NCI-H345 treated with DMSO at 0.1 percent for 48 hours (cell line): ENCODE data around the gene IQSEC3.

Experiments
- DNase-seq: peaks from one replicate; lab custom pipeline; 2025; ENCODE audit not compliant: unreplicated experiment; lab: John Stamatoyannopoulos, UW

IQSEC3 gene

DNA sequence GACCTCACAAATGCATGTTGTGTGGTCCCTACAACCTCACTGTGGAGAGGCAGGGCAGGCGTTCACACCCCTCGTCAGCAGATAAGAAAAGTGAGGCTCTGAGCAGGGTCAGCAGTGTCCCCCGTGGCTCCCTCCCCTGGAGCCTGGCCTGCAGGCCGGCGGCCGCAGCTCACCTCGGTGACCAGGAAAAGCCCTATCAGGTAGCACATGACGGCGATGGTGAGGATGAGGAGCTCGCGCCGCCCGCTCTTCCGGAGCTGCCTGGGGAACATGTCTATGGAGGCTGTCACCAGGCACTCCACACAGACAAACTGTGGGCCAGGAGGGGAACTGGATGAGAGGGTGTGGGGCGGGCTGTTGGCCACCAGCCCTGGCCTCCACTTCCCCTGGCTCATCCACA lies 129.4 kb downstream of the IQSEC3 start:
- no peak for DNase-seq

DNA sequence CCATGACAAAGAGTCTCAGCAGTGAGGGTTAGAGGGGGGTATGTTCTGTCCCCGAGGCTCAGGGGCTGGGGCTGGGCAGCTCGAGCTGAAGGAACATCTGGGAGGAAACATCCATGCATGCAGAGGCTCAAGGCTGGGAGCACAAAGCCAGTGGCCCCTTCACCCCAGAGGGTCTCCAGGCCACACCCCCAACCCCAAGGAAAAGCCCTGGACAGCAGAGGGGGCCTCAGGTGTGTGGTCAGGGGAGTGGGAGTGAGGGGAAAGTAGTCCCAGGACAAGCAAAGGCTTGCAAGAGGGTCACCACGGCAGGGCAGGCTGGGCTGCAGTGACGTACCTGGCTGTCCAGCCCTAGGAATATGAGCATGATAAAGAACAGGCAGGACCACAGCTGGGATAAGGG lies 129.9 kb downstream of the IQSEC3 start:
- DNase-seq = no peak

DNA sequence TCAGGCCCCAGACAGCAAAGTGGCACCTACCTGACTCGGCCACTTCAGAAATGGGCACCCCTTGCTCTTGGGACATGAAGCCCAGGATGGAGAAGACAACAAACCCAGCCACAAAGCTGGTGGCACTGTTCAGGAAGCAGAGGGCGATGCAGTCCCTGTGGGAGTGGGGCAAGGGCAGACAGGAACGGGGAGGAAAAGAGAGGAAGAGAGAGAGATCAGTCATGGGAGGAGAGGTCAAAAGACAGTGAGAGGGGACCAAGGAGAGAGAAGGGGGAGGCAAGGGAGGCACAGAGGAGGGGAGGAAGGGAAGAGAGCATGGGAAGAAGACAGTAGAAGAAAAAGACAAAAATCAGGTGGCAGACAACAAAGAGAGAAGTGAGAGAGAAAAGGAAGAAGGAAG lies 130.8 kb downstream of the IQSEC3 start:
- no peak for DNase-seq

DNA sequence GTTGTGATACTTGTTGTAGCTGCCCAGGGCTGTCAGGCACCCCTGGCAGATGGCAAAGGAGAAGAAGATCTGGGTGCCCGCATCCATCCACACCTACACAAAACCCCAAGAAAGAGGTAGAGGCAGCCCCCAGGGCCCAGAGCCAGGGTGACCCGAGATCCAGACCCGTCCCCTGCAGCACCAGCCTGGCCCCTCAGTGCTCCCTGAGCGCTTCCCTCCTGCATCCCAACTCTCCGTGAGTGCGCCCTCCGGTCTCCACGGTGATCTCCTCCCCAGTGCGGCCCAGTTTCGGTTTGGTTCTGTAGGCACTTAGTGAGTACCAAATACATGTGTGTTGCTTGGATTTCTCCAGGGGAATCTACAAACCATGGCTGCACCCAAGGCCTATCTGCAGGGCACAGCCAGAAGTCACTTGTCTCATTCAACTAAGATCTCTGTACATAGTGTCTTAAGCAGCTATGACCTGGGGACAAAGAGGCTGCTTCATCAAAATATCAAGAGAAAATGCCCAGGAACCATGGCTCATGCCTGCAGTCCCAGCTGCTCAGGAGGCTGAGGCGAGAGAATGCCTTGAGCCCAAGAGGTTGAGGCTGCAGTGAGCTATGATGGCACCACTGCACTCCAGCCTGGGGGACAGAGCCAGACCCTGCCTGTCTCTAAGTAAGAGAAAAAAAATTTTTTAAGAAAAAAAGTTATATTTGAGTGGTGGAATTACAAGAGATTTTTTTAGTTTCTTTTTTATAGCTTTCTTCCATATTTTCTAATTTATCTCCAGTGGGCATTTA lies 131.5 kb downstream of the IQSEC3 start:
- no peak for DNase-seq

DNA sequence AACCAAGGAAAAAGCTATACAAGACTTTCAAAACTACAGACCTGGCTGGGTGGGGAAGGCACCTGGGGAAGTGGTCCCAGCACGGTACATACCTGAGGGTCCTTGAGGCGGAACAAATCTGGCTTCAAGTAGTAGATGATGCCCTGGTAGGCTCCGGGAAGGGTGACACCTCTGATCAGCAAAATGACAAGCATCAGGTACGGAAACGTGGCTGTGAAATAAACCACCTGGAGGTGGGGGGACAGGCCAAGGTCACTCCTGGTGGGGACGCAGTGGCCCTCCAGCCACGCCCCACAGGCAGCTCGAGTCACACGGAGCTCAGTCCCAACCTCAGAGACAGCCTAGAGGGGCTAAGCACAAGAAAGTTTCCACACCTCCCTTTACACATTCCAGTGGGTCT lies 132.1 kb downstream of the IQSEC3 start:
- DNase-seq = no peak

DNA sequence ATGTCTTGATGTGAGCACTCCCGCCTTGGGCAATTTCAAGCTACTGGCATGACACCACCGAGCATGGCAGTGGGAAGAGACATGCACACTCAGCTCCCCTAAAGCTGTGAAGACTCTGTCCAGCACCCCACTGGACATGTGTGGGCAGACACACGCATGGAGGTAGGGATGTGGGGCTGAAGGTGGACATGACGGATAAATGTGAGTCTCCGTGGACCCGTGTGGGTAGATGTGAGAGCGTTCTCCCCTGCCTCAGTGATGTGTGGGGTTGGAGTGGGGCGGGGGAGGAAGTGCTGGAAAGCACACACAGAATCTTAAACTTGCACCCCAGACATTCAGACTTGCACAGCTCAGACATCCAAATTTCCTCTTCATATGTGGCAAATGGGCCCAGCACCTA lies 134.8 kb downstream of the IQSEC3 start:
- DNase-seq = no peak

DNA sequence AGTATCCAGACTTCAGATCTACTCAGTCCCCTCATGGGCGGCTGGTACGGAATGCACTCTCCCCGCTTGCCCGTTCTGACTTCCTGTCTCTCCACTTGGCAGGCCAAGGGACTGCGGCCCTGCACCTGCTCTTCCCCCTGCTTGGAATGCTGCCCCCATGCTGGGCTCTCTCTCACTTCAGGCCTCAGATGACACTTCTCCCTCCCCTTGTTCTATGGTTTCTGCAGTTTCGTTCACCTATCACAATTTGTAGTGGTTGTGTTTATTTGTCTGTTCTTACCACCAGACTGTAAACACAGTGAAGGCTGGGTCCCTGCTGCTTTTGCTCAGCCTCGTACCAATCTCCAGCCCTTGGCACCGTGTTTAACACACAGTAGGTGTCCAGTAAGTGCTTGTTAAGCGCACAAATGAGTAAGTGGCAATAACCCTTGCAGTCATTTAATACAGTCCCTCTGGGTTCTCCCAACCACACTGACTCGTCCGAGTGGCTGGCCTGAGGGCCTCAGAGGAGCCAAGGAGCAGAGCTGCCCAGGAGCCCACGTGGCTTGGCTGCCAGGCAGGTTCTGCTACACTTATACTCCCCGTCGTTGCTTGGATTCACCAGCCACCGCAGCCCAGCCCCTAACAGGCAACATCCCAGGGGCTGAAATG lies 135.6 kb downstream of the IQSEC3 start:
- peak; percentile 91 for DNase-seq

DNA sequence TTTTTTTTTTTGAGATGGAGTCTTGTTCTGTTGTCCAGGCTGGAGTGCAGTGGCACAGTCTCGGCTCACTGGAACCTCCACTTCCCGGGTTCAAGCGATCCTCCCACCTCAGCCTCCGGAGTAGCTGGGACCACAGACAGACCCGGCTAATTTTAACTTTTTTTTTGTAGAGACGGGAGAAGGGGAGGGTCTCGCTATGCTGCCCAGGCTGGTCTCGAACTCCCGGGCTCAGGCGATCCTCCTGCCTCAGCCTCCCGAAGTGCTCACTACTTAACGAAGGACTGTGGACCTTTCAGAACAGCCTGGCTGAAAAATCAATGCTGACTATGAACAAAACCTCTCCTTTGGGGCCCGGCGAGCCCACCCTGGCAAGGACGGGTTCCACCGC lies 136.5 kb downstream of the IQSEC3 start:
- no peak for DNase-seq

DNA sequence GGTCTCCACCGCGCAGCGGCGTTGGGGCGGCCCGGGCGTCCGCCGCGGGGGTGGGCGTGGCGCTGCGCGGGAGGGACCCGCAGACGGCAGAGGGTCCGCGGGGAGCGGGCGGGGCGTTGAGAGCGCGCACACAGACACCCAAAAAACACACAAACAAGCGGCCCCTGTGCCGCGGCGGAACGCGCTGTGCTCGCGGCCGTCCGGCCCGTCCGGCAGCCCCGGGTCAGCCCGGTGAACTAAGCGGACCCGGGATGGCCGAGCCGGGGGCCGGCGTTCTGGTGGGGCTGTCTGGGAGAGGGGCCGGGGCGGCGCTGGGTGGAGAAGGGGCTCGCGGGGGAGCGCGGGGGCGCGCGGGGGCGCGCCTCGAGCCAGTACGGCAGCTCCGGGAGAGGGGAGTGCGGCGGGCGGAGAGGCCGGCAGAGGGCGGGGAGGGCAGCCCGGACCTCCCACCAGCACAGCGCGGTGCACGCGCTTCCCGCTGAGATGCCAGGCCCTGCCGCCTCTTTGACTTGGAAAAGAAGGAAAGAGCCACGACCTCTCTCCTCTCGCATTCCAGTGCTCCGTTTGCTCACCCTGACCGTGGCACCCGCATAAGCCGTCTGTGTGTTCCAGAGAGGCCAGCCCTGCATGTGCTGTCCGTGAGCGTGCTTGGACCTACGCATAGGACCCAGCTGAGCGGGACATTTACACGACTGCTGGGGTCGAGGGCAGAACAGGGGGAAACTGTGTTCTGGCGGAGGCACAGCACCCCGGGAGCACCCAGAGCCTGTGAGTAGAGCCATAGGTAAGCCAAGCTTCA lies 137.1 kb downstream of the IQSEC3 start:
- no peak for DNase-seq

DNA sequence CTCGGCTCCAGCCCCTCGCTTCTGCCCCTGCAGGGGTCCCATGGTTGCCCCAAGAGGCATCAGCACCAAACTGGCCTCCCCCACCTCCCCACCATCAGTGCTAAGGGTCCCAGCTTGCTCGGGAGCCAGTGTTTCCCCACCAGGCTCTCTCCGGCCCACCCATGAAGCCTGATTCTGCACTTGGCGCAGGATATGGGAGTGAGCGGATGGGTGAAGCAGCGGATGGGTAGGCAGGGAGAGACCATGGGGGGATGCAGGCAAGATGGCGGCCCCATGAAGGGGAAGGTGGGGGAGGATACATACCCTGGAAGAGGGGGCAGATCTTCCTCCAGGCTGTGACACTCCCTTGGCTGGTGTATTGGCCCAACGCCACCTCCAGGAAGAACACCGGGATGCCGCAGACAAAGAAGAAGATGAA lies 137.7 kb downstream of the IQSEC3 start:
- no peak for DNase-seq

DNA sequence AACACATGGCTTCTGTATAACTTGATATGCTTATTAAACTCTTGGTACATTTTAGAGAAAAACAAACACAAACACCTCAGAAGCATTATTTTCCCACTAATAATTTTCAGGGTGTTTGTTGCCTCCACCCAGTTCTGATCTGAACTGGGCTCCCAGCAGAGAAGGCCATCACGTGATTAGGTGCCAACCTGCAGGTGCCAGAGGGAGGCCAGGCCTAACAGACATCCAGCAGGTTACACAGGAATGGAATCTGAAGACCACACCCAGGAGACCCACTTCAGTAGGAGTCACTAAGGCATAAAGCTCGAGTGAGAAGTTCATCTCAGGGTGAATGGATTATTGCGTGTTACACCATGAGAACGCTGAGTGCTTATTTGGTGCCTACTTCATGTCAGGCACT lies 138.5 kb downstream of the IQSEC3 start:
- no peak for DNase-seq

DNA sequence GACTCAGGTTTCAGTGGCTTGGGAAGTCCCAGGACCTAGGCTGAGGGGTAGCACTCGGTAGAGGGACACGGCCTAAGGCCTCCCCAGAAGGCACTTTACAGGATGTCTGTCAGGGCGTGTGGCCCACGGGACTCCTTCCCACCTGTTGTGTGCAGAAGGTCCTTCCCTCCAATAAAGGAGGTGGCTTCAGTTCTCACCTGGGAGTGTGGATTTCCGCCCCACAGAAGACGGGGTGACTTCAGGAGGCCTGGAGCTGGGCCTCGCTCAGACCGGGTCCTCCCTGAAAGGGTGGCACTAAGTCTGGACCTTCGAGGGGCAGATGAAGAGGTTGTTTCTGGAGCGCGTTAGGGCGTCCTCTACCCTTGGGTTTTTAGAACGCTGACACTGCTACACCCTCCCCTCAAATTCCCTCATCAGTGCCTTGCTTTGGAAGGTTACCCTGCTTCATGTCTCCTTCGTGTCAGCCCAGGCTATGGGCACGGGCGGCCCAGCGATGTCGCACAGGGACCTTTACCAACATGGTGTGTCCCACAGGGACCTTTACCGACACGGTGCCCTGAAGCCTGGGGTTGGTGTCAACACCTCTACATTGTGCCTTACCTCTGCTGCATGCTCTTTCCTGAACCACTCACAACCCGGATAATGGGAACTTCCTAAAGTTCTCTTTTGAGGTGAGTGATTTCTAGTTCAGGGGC lies 140.3 kb downstream of the IQSEC3 start:
- no peak for DNase-seq

DNA sequence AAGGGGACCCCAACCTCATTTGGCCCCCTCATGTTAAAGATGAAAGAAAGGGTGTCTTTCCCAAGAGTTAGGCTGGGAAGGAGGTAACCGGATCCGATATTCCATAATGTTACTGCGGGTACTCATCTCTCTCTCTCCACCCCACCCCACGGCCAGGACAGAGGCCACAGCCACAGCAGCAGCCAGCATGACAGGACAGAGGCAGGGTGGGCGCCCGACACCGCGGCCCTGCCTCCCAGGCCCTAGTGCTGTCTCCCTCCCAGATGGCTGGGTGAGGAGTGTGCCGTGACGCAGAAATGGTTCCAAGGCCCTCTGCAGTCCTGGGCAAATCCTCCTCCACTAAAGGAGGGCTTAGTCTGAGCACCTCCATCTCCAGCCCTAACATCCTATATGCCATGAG lies 141.2 kb downstream of the IQSEC3 start:
- DNase-seq = no peak

DNA sequence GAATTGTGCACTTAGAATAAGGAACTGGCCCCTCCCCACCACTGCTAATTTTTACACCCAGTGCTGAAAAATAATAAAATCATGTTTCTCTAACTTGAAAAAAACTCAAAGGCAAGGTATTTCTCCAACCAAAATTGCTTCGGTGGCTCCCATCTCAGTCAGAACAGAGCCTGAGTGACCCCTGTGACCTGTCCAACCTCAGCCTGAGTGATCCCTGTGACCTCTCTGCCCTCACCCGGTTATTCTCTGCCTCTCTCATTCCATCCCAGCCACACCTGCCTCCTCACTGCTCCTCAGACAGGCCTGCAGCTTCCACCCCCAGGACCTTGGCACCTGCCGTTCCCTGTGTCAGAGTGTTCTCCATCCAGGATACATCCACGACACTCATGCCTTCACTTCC lies 142.2 kb downstream of the IQSEC3 start:
- no peak for DNase-seq

DNA sequence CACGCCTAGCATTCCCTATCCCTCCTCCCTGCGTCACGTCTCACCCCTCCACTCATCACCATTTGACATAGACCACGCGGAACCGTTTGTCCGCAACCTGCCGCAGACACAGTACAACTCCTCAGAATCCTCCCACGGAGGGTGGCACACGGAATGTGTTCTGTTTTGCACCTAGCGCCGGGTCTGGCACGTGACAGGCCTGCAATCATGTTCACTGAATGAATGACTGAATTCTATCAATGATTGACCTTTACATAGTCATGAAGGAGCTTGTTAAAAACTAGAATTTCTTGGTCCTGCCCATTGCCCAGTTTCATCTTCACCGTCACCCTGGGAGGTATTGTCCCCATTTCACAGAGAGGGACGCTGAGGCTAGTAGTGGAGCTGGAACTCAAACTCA lies 142.7 kb downstream of the IQSEC3 start:
- DNase-seq = no peak

DNA sequence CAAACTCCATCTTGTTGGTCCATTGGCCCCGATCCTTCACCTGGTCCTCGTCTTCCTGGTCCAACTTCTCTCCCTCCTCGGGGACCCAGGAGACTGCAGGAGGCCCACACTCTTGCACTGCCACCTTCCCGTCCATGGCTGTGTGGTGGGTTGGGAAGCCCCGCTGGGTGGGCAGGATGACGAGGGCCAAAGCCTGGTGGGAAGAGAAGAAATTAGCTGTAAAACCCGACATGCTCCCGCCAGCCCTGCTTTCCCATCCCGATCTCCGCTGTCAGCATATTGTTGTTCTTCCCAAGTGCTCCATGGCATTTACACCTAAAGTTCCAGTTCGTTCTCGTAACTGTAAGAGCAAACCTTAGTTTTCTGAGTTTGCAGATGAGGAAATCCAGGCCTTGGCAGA lies 143.3 kb downstream of the IQSEC3 start:
- DNase-seq = no peak

DNA sequence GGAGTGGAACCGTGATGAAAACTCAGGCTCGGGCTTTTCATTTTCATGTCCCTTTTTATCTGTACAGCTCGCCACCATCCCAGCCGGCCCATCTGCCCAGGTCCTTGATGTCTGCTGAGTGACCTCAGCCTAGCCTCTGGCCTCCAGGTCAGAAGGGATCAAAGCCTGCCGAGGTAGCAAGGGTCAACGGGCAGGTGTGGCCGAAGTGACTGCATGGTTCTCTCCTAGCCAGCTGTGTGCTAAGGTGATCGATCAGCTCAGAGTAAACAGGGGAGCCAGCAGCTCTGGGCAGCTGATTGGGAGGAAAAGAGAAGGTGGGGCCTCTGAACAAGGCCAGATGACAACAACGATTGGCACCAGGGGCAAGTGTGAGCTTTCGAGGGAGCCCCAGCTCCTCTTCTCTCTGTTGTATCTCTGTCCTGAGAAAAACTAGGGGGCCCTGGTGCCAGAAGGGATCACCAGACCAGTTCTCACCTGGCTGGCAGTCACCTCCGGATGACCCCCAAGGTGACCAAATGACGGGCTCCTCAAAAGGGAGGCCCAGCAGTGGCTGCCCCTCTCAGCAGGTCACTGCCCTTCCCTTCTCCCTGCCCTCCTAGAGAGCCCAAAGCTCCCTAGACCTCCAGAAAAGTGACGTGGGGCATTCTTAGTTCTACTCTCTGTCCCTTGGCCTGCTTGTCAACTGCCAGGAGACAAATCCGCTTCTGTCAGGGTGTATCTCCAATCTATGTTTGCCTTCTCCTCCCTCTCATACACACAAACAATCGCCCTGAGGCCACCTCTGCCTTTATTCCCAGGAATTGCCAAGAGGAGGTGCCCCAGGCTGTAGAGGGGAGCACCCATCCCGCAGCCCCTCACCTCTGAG lies 143.9 kb downstream of the IQSEC3 start:
- DNase-seq = no peak

DNA sequence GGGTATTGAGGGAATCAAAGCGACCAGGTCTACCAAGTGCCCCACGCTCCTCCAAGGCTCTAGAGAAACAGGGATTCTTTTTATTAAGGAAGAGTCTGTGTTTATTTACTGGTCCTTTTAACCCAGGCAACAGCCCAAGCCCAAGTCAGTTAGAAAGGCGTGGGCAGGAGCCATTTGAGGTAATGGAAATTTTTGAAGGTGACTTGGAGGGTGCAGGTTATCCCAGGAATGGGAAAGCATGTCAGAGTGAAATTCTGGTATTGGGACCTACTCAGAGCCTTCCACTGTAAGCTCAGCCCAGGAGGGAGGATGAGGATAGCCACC lies 144.5 kb downstream of the IQSEC3 start:
- no peak for DNase-seq

DNA sequence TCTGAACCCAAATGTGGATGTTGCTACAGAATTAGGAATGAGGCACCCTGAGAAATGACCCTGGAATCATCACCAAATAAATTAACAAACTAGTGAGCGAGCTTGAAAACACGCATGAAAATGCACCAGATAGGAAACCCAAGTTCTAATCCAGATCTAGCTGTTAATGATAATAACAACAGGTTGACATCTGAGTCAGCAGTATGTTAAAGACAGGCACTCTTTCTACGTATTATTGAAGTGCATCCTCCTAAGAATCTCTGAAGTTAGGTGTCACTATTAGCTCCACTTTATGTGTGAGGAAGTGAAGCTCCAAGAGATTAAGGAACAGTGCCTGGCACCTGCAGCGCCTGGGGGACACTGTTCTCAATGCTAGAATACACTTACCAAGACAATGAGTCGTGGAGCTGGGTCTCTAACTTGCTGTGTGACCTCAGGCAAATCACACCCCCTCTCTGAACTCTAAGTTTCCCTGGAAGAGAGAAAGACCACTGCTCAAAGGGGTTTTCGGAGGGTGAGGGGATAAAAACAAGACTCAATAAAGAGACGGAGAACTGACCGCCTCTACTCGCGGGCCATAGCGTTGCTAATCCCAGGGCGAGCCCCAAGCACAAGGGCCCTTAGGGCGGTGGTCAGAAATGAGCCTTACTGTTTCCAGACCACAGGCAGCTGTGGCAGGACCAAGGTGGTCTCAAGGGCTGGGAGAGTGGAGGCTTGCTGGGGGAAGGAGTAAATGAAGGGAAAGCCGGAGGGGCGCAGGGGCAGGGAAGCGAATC lies 145.3 kb downstream of the IQSEC3 start:
- DNase-seq = no peak

DNA sequence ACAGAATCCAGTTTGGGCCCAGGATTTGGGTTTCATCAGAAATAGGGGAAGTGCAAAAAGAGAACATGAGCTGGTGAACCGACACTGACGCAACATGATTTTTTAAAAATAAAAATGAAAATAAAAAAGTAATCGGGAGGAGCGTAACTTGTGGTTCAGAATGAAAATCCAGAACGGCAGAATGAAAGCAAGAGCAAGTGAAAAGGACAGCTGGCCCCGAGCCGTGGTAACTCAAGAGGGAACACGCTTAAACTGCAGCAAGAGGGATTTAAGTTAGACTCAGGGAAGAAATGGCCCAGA lies 145.8 kb downstream of the IQSEC3 start:
- DNase-seq = no peak
